H1 (cell line): Measurements from ENCODE around the gene CDCA7L. TPM values are rescaled to one million over a fixed set of nuclear protein-coding genes. Genes with fewer than 3 reads are reported as not detected.

Experiments used
- CTCF ChIA-PET: fragments of 300-600 bp; sonication (Branson Sonifier 250); formaldehyde crosslinking; loops from one replicate; lab custom pipeline; 2021; ENCODE audit not compliant: partially characterized antibody; lab: Charles Lee
- POLR2A ChIA-PET: fragments of 300-600 bp; sonication (Branson Sonifier 250); formaldehyde crosslinking; loops from one replicate; lab custom pipeline; 2021; ENCODE audit warnings: inconsistent platforms; ENCODE audit not compliant: partially characterized antibody; lab: Charles Lee
- DNase-seq, 2 experiments: peaks; one replicate each; pipeline versions ENCODE4 v3.0.0 to v3.0.0-alpha.2; 2010 to 2022; ENCODE audit warnings: low spot score in 2 of 2, low read depth in 1 of 2, mixed read lengths in 1 of 2
- FAIRE-seq: peaks from 2 replicates; lab custom pipeline; 2011; peaks lifted over from hg19 to GRCh38; lab: Jason Lieb, UNC
- H2AFZ ChIP-seq: 2 replicates; pipeline ENCODE4 v1.8.1; 2012; ENCODE audit warnings: low read length, inconsistent platforms
- H2AK5ac ChIP-seq: 2 replicates; pipeline ENCODE4 v1.6.1; 2013; ENCODE audit warnings: low read depth, low read length
- H2BK120ac ChIP-seq: replicated peaks from 2 replicates; pipeline ENCODE3; 2013; ENCODE audit warnings: low read depth, low read length, inconsistent platforms
- H2BK12ac ChIP-seq: 2 replicates; pipeline ENCODE4 v1.6.1; 2013; ENCODE audit warnings: low read depth, low read length
- H2BK15ac ChIP-seq: 2 replicates; pipeline ENCODE4 v1.6.1; 2013; ENCODE audit warnings: low read length
- H2BK20ac ChIP-seq: 2 replicates; pipeline ENCODE4 v1.6.1; 2013; ENCODE audit warnings: low read length
- H2BK5ac ChIP-seq: 2 replicates; pipeline ENCODE4 v1.6.1; 2013; ENCODE audit warnings: low read depth, low read length
- H3K14ac ChIP-seq: 2 replicates; pipeline ENCODE4 v1.6.1; 2013; ENCODE audit warnings: inconsistent platforms; ENCODE audit not compliant: insufficient read length
- H3K18ac ChIP-seq: 2 replicates; pipeline ENCODE4 v1.6.1; 2013; ENCODE audit warnings: low read length; ENCODE audit errors: extremely low read depth
- H3K23ac ChIP-seq: 2 replicates; pipeline ENCODE4 v1.6.1; 2013; ENCODE audit warnings: inconsistent platforms; ENCODE audit not compliant: insufficient read length
- H3K23me2 ChIP-seq: 2 replicates; pipeline ENCODE4 v1.6.1; 2013; ENCODE audit warnings: low read depth, low read length
- H3K27ac ChIP-seq: 2 replicates; pipeline ENCODE4 v1.6.1; 2011; ENCODE audit warnings: low read depth, low read length, inconsistent platforms
- H3K27me3 ChIP-seq, 4 experiments: replicated peaks in 1 of 4; 1 replicate in 1 of 4; 2 replicates in 3 of 4; pipeline versions ENCODE4 v1.6.1 to v1.8.1; 2011 to 2013; ENCODE audit warnings: low read length in 3 of 4, mild to moderate bottlenecking in 3 of 4, inconsistent platforms in 2 of 4, mixed read lengths in 2 of 4, moderate library complexity in 1 of 4; ENCODE audit not compliant: control insufficient read depth in 3 of 4, insufficient read depth in 3 of 4; ENCODE audit errors: extremely low read depth in 1 of 4
- H3K36me3 ChIP-seq, 4 experiments: 2 replicates each; pipeline versions ENCODE4 v1.6.1 to v1.8.1; 2011 to 2013; ENCODE audit warnings: mild to moderate bottlenecking in 4 of 4, low read length in 3 of 4, moderate library complexity in 2 of 4, control low read depth in 1 of 4, inconsistent platforms in 1 of 4; ENCODE audit not compliant: insufficient read depth in 4 of 4, control insufficient read depth in 2 of 4
- H3K4ac ChIP-seq: replicated peaks from 2 replicates; pipeline ENCODE3; 2013; ENCODE audit warnings: low read length, low read depth, mixed read lengths, inconsistent platforms; ENCODE audit not compliant: insufficient read length
- H3K4me1 ChIP-seq, 4 experiments: replicated peaks in 1 of 4; 1 replicate in 1 of 4; 2 replicates in 3 of 4; pipeline versions ENCODE4 v1.6.1 to v1.8.1; 2011 to 2013; ENCODE audit warnings: low read length in 3 of 4, inconsistent platforms in 2 of 4, mixed read lengths in 1 of 4; ENCODE audit not compliant: insufficient read depth in 4 of 4, control insufficient read depth in 3 of 4
- H3K4me2 ChIP-seq, 2 experiments: 2 replicates each; pipeline versions ENCODE4 v1.6.1 to v1.8.1; 2011 to 2013; ENCODE audit warnings: low read depth in 2 of 2, low read length in 2 of 2, control low read depth in 1 of 2, inconsistent platforms in 1 of 2, mild to moderate bottlenecking in 1 of 2; ENCODE audit not compliant: insufficient read depth in 1 of 2
- H3K4me3 ChIP-seq, 4 experiments: fragments of 200-600, 300-600 bp in 1 of 4; sonication (generic), shearing (Covaris generic), sonication (Bioruptor Twin) in 1 of 4; 2 replicates each; pipeline versions ENCODE4 v1.5.1 to v1.8.1; 2011 to 2016; ENCODE audit warnings: low read length in 4 of 4, low read depth in 3 of 4, control low read depth in 2 of 4, inconsistent platforms in 2 of 4, mild to moderate bottlenecking in 2 of 4, mixed read lengths in 1 of 4, moderate library complexity in 1 of 4; ENCODE audit not compliant: insufficient read depth in 2 of 4; ENCODE audit errors: extremely low read depth in 1 of 4
- H3K56ac ChIP-seq: replicated peaks from 2 replicates; pipeline ENCODE3; 2013; ENCODE audit warnings: low read depth, mild to moderate bottlenecking, mixed read lengths, low read length, inconsistent platforms; ENCODE audit not compliant: insufficient read length
- H3K79me1 ChIP-seq: 2 replicates; pipeline ENCODE4 v1.6.1; 2013; ENCODE audit warnings: low read depth, low read length, control low read depth
- H3K79me2 ChIP-seq, 2 experiments: 2 replicates each; pipeline versions ENCODE4 v1.6.1 to v1.8.1; 2012 to 2013; ENCODE audit warnings: low read length in 2 of 2, mild to moderate bottlenecking in 2 of 2, inconsistent platforms in 1 of 2; ENCODE audit not compliant: insufficient read depth in 2 of 2, control insufficient read depth in 1 of 2
- H3K9ac ChIP-seq, 4 experiments: replicated peaks in 1 of 4; 1 replicate in 1 of 4; 2 replicates in 3 of 4; pipeline versions ENCODE4 v1.6.1 to v1.8.1; 2011 to 2013; ENCODE audit warnings: low read depth in 3 of 4, low read length in 3 of 4, control low read depth in 2 of 4, mild to moderate bottlenecking in 2 of 4, moderate library complexity in 2 of 4, inconsistent platforms in 1 of 4; ENCODE audit errors: extremely low read depth in 1 of 4
- H3K9me3 ChIP-seq, 2 experiments: 2 replicates each; pipeline versions ENCODE4 v1.6.1 to v1.8.1; 2012 to 2013; ENCODE audit warnings: mild to moderate bottlenecking in 2 of 2, moderate library complexity in 2 of 2, control low read depth in 1 of 2, inconsistent platforms in 1 of 2, low read depth in 1 of 2, low read length in 1 of 2, mixed read lengths in 1 of 2; ENCODE audit not compliant: insufficient read depth in 2 of 2
- H4K20me1 ChIP-seq, 2 experiments: replicated peaks in 1 of 2; 2 replicates each; pipeline versions ENCODE3 to v1.8.1; 2011 to 2013; ENCODE audit warnings: inconsistent platforms in 2 of 2, low read length in 2 of 2, mild to moderate bottlenecking in 1 of 2; ENCODE audit not compliant: insufficient read depth in 2 of 2, control insufficient read depth in 1 of 2
- H4K5ac ChIP-seq: 2 replicates; pipeline ENCODE4 v1.6.1; 2013; ENCODE audit warnings: low read length, low read depth, mixed read lengths, inconsistent platforms; ENCODE audit not compliant: insufficient read length
- H4K8ac ChIP-seq: 2 replicates; pipeline ENCODE4 v1.8.0; 2013; ENCODE audit warnings: mild to moderate bottlenecking, moderate library complexity, low read length, inconsistent platforms; ENCODE audit not compliant: insufficient read depth; ENCODE audit errors: extremely low read depth
- H4K91ac ChIP-seq: replicated peaks from 2 replicates; pipeline ENCODE3; 2013; ENCODE audit warnings: low read length, mixed read lengths, inconsistent platforms; ENCODE audit not compliant: insufficient read length
- BCL11A ChIP-seq, 2 experiments: IDR thresholded peaks; one replicate each; pipeline ENCODE4 v1.6.1; 2011; ENCODE audit warnings: low read depth in 2 of 2, low read length in 2 of 2, mild to moderate bottlenecking in 2 of 2
- EZH2 ChIP-seq: fragments of 200-600 bp; sonication (generic); IDR thresholded peaks from 2 replicates; pipeline ENCODE4 v1.7.1; 2012; ENCODE audit warnings: low read depth, mild to moderate bottlenecking, moderate library complexity, low read length, inconsistent platforms; ENCODE audit not compliant: severe bottlenecking
- KDM1A ChIP-seq: fragments of 200-600, 300-600 bp; sonication (generic); IDR thresholded peaks from 2 replicates; pipeline ENCODE4 v1.7.1; 2016; ENCODE audit warnings: mild to moderate bottlenecking, low read length, borderline replicate concordance
- KDM5A ChIP-seq: fragments of 200-600 bp; IDR thresholded peaks from 2 replicates; pipeline ENCODE4 v1.7.1; 2012; ENCODE audit warnings: mild to moderate bottlenecking, low read length, inconsistent platforms, mixed read lengths
- NANOG ChIP-seq: IDR thresholded peaks from 2 replicates; pipeline ENCODE4 v1.6.1; 2011; ENCODE audit warnings: low read length, low read depth, mild to moderate bottlenecking, inconsistent platforms; ENCODE audit not compliant: insufficient read depth, poor library complexity, severe bottlenecking
- NRF1 ChIP-seq: IDR thresholded peaks from 2 replicates; pipeline ENCODE4 v1.6.1; 2011; ENCODE audit warnings: mild to moderate bottlenecking, low read depth, low read length, improper control_type of control experiment
- POLR2A ChIP-seq, 2 experiments: IDR thresholded peaks; 1 replicate in 1 of 2; 2 replicates in 1 of 2; pipeline ENCODE4 v1.6.1; 2011; ENCODE audit warnings: low read depth in 2 of 2, low read length in 2 of 2, mild to moderate bottlenecking in 2 of 2; ENCODE audit errors: control extremely low read depth in 1 of 2
- POU5F1 ChIP-seq: IDR thresholded peaks from 2 replicates; pipeline ENCODE4 v1.6.1; 2011; ENCODE audit warnings: low read depth, mild to moderate bottlenecking, low read length, moderate library complexity
- RAD21 ChIP-seq, 2 experiments: IDR thresholded peaks in 1 of 2; conservative IDR thresholded peaks in 1 of 2; 2 replicates each; pipeline ENCODE4 v1.6.1; 2011; ENCODE audit warnings: low read depth in 2 of 2, low read length in 2 of 2, improper control_type of control experiment in 1 of 2, inconsistent platforms in 1 of 2, mild to moderate bottlenecking in 1 of 2, moderate library complexity in 1 of 2
- SP1 ChIP-seq: IDR thresholded peaks from 2 replicates; pipeline ENCODE4 v1.6.1; 2011; ENCODE audit warnings: low read depth, low read length
- SP2 ChIP-seq: IDR thresholded peaks from 2 replicates; pipeline ENCODE4 v1.6.1; 2012; ENCODE audit warnings: mild to moderate bottlenecking, low read length, inconsistent platforms
- SUZ12 ChIP-seq: fragments of 200-600 bp; sonication (generic); IDR thresholded peaks from 2 replicates; pipeline ENCODE4 v1.6.1; 2012; ENCODE audit warnings: mild to moderate bottlenecking, inconsistent platforms, low read length, moderate library complexity, mixed read lengths
- WGBS, 2 experiments: shearing (Covaris generic) in 1 of 2; methylation state at CpG; one replicate each; pipeline versions ENCODE4 v1.1.6 to v1.1.7; 2013 to 2015; ENCODE audit warnings: low lambda C conversion rate in 2 of 2, mixed read lengths in 2 of 2, inconsistent platforms in 1 of 2, low coverage in 1 of 2, missing lambda C conversion rate in 1 of 2; ENCODE audit not compliant: insufficient replicate concordance in 2 of 2, insufficient coverage in 1 of 2, insufficient read length in 1 of 2; ENCODE audit errors: extremely low coverage in 1 of 2, missing lambda C conversion rate in 1 of 2; 5-methylcytosine and 5-hydroxymethylcytosine counted together
- polyA plus RNA-seq, 7 experiments: library from polyadenylated mRNA; depleted of rRNA in 3 of 7; stranded (reverse) in 5 of 7; unstranded in 2 of 7; fragments of >200 nt in 5 of 7; fragments of 200-250 nt in 2 of 7; gene quantifications; 1 replicate in 5 of 7; 2 replicates in 1 of 7; 4 replicates in 1 of 7; pipeline versions ENCODE4 v1.2.1 to v1.2.3, GENCODE V29; 2011 to 2013; ENCODE audit warnings: missing spikeins in 2 of 7, mixed read lengths in 2 of 7
- total RNA-seq: library from RNA; stranded (reverse); fragmentation: NEBNext Ultra II Directional; extraction: Animal tissue kit (Norgen Biotek cat#: 25700); gene quantifications from 2 replicates; pipeline ENCODE4 v1.2.1, GENCODE V29; 2021
- TF ChIP-seq, protein P1 (sequence below): IDR thresholded peaks from 2 replicates; pipeline ENCODE4 v1.6.1; 2011; ENCODE audit warnings: low read depth, mild to moderate bottlenecking, low read length; ENCODE audit not compliant: insufficient read depth

Gene CDCA7L
- total and polyA plus RNA-seq, 2 of the 8 experiments (the other 6 are each of a cell fraction or from before 2014, with no cell fraction given) = 93.8 to 168 TPM

GRCh38 chr7:21947056-21947455 lies 1.4 kb upstream of the CDCA7L start:
- H2AFZ ChIP-seq = no peak overlapping the region
- no peak overlapping the region for H3K14ac ChIP-seq
- ChIA-PET CTCF (interaction anchor here (0.6 kb wide), 1 partner anchor 38 kb away, joined by 4 read pairs; no protein-coding TSS in a partner anchor), POLR2A (interaction anchor here (2.3 kb wide), 1 partner anchor 33 kb away, joined by 9 read pairs; no protein-coding TSS in a partner anchor)
- no peak overlapping the region for H2BK5ac ChIP-seq
- no peak overlapping the region for H3K23ac ChIP-seq
- no peak overlapping the region for H2BK20ac ChIP-seq
- peaks cover 2 to 15% (median 9%) of the 10 kb centered on the region in 4 experiments; a peak in 5 of 7 replicates for H3K4me1 ChIP-seq
- peaks cover 9 to 10% of the 10 kb centered on the region in 2 experiments for H4K20me1 ChIP-seq
- no peak overlapping the region for H4K91ac ChIP-seq
- WGBS, 2 experiments = 84% methylated on average over 3 of the region's 3 CpGs; no CpG with 5 or more reads in 1 of the 2 experiments
- no peak overlapping the region for H2BK120ac ChIP-seq
- peak overlapping the region; percentile 81; the same call in 1 of the 2 replicates for H2BK12ac ChIP-seq
- no peak overlapping the region for H3K4me2 ChIP-seq
- H2BK15ac ChIP-seq = no peak overlapping the region
- FAIRE-seq (no peak), DNase-seq (no peak)
- H3K79me1 ChIP-seq = peaks cover 8% of the 10 kb centered on the region
- H4K8ac ChIP-seq = no peak overlapping the region
- H3K79me2 ChIP-seq = peaks cover 8 to 30% of the 10 kb centered on the region in 2 experiments
- H3K18ac ChIP-seq = no peak overlapping the region
- no peak overlapping the region for H2AK5ac ChIP-seq
- no peaks in the 10 kb centered on the region for H3K27me3 ChIP-seq
- no peak overlapping the region for H3K4ac ChIP-seq
- no peak overlapping the region for H3K27ac ChIP-seq
- no peak overlapping the region for H3K9ac ChIP-seq
- no peaks in the 10 kb centered on the region for H3K9me3 ChIP-seq
- H3K23me2 ChIP-seq = peaks cover 4% of the 10 kb centered on the region; the same call in 1 of the 2 replicates
- H3K4me3 ChIP-seq = no peak overlapping the region
- H3K56ac ChIP-seq = no peak overlapping the region
- H3K36me3 ChIP-seq = peaks cover 0 to 7% (median 0%) of the 10 kb centered on the region in 4 experiments; a peak in 1 of 8 replicates
- no peak overlapping the region for H4K5ac ChIP-seq
- TF ChIP-seq, protein P1, sequence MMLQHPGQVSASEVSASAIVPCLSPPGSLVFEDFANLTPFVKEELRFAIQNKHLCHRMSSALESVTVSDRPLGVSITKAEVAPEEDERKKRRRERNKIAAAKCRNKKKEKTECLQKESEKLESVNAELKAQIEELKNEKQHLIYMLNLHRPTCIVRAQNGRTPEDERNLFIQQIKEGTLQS = no peak
- no peak for TF ChIP-seq SP2
- TF ChIP-seq KDM5A = no peak
- TF ChIP-seq BCL11A (IDR thresholded peaks at IDR 0.05; ENCODE audit: low read depth in 2 of 2, low read length in 2 of 2) = no peak
- no peak for TF ChIP-seq NANOG
- TF ChIP-seq POLR2A (IDR thresholded peaks at IDR 0.05; ENCODE audit: control extremely low read depth in 1 of 2, low read depth in 2 of 2, low read length in 2 of 2) = no peak
- no peak for TF ChIP-seq EZH2
- TF ChIP-seq NRF1 = no peak
- no peak for TF ChIP-seq SUZ12
- TF ChIP-seq RAD21 (IDR thresholded peaks at IDR 0.05 in 1 of 2, conservative IDR thresholded peaks at IDR 0.05 in 1 of 2; ENCODE audit: low read depth in 2 of 2, low read length in 2 of 2) = no peak
- no peak for TF ChIP-seq SP1
- no peak for TF ChIP-seq POU5F1
- no peak for TF ChIP-seq KDM1A
